Stimulated activated CD8-positive, alpha-beta memory T cell treated with anti-CD3 and anti-CD28 coated beads, Interleukin-12 subunit alpha, Interleukin-12 subunit beta, amount 100 ng/mL, for 1 hour (primary cell): ENCODE results near the gene RNF212.

ENCODE experiments used
- DNase-seq: peaks from one replicate; pipeline ENCODE4 v3.0.0-alpha.2; 2020; ENCODE audit warnings: low read depth

The RNF212 gene

GRCh38 chr4:1090465-1091440 lies 22.6 kb downstream of the RNF212 start:
- no peak for DNase-seq

- no peak for DNase-seq
Measured at GRCh38 chr4:1090036-1090435, 23.3 kb downstream of the RNF212 start.

GRCh38 chr4:1087371-1087770 lies 26.0 kb downstream of the RNF212 start:
- no peak for DNase-seq

- DNase-seq, result no peak
Measured at GRCh38 chr4:1086011-1086410, 27.4 kb downstream of the RNF212 start.

GRCh38 chr4:1085404-1085799 lies 28.0 kb downstream of the RNF212 start:
- no peak for DNase-seq

GRCh38 chr4:1084796-1085403 lies 28.5 kb downstream of the RNF212 start:
- DNase-seq, result no peak

- DNase-seq, result no peak
Measured at GRCh38 chr4:1084394-1084793, 29.0 kb downstream of the RNF212 start.

GRCh38 chr4:1082215-1083182 lies 30.9 kb downstream of the RNF212 start:
- no peak for DNase-seq

- DNase-seq, result no peak
Measured at GRCh38 chr4:1081689-1082040, 31.7 kb downstream of the RNF212 start.

- DNase-seq, result no peak
Measured at GRCh38 chr4:1080961-1081688, 32.2 kb downstream of the RNF212 start.

- DNase-seq, result no peak
Measured at GRCh38 chr4:1080432-1080831, 32.9 kb downstream of the RNF212 start.

GRCh38 chr4:1079711-1080265 lies 33.6 kb downstream of the RNF212 start:
- DNase-seq, result no peak

- no peak for DNase-seq
Measured at GRCh38 chr4:1078490-1078889, 34.9 kb downstream of the RNF212 start.

GRCh38 chr4:1077711-1078477 lies 35.5 kb downstream of the RNF212 start:
- no peak for DNase-seq

- DNase-seq, result no peak
Measured at GRCh38 chr4:1075809-1076699, 37.3 kb downstream of the RNF212 start.

- DNase-seq, result no peak
Measured at GRCh38 chr4:1075225-1075624, 38.1 kb downstream of the RNF212 start.

GRCh38 chr4:1074077-1074476 lies 39.3 kb downstream of the RNF212 start:
- DNase-seq, result no peak

GRCh38 chr4:1072830-1073446 lies 40.4 kb downstream of the RNF212 start:
- peak; percentile 23 for DNase-seq

- no peak for DNase-seq
Measured at GRCh38 chr4:1069394-1069793, 44.0 kb downstream of the RNF212 start.
